Gastrocnemius medialis (tissue), 4 donors: ENCODE measurements around the gene PLXNC1.

ENCODE experiments used
- POLR2A ChIP-seq, 2 donors: fragments of 450-650 bp; IDR thresholded peaks; one replicate each; pipeline ENCODE4 v1.6.1; 2017; ENCODE audit warnings: antibody characterized with exemption in 2 of 2, mild to moderate bottlenecking in 2 of 2, moderate library complexity in 2 of 2
- TF ChIP-seq, protein P1 (sequence below), 5 experiments: fragments of 450-650 bp in 3 of 5; fragments of 200-600 bp in 2 of 5; sonication (generic) in 2 of 5; IDR thresholded peaks in 4 of 5; conservative IDR thresholded peaks in 1 of 5; 1 replicate in 4 of 5; 2 replicates in 1 of 5; pipeline ENCODE4 v1.5.1; 2016 to 2019; ENCODE audit warnings: antibody characterized with exemption in 5 of 5, mild to moderate bottlenecking in 3 of 5, moderate library complexity in 3 of 5

DNA sequence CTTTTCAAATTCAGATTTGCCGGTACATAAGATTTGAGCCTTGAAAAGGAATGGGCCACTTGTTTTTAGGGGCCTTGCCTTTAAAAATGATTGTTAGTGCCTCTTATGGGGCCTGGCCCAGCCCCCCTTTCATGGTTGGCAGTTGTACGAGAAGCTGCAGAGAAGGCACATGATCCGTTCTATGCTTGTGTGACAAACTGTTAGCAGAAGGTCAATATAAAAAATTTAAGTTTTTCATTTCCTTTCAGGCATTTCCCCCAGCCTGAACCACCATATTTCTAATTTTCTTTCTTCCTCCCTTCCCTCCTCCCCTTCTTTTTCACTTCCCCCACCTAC lies 119.1 kb downstream of the PLXNC1 start:
- no peak for TF ChIP-seq POLR2A (IDR thresholded peaks at IDR 0.05)
- TF ChIP-seq, protein P1, sequence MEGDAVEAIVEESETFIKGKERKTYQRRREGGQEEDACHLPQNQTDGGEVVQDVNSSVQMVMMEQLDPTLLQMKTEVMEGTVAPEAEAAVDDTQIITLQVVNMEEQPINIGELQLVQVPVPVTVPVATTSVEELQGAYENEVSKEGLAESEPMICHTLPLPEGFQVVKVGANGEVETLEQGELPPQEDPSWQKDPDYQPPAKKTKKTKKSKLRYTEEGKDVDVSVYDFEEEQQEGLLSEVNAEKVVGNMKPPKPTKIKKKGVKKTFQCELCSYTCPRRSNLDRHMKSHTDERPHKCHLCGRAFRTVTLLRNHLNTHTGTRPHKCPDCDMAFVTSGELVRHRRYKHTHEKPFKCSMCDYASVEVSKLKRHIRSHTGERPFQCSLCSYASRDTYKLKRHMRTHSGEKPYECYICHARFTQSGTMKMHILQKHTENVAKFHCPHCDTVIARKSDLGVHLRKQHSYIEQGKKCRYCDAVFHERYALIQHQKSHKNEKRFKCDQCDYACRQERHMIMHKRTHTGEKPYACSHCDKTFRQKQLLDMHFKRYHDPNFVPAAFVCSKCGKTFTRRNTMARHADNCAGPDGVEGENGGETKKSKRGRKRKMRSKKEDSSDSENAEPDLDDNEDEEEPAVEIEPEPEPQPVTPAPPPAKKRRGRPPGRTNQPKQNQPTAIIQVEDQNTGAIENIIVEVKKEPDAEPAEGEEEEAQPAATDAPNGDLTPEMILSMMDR (IDR thresholded peaks at IDR 0.05 in 4 of 5, conservative IDR thresholded peaks at IDR 0.05 in 1 of 5), result no peak
